ENCODE data around the gene PGLYRP1.

The PGLYRP1 gene

DNA sequence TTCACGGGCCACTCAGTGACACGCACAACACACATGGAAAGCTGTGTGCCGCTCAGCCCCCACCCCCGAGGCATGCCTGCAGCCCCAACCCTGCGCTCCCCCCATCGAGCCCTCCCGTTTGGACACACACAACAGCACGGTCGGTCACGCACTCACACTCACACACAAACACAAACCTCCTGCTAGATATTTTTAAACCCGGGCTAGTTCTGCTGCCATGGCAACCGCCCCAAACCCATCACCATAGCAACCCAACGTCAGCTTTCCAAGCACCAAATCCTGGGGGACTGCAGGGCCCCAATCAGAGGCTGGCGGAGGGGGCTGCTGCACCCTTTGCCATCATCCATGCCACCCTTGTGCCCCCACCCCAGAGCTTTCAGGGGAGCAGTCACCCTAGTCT, 46.7 kb downstream of the PGLYRP1 start:
- TF ChIP-seq, protein P1, sequence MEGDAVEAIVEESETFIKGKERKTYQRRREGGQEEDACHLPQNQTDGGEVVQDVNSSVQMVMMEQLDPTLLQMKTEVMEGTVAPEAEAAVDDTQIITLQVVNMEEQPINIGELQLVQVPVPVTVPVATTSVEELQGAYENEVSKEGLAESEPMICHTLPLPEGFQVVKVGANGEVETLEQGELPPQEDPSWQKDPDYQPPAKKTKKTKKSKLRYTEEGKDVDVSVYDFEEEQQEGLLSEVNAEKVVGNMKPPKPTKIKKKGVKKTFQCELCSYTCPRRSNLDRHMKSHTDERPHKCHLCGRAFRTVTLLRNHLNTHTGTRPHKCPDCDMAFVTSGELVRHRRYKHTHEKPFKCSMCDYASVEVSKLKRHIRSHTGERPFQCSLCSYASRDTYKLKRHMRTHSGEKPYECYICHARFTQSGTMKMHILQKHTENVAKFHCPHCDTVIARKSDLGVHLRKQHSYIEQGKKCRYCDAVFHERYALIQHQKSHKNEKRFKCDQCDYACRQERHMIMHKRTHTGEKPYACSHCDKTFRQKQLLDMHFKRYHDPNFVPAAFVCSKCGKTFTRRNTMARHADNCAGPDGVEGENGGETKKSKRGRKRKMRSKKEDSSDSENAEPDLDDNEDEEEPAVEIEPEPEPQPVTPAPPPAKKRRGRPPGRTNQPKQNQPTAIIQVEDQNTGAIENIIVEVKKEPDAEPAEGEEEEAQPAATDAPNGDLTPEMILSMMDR (conservative IDR thresholded peaks at IDR 0.05; ENCODE audit: low read depth, low read length), result no peak
- DNase-seq (ENCODE audit: low read depth), result peak; percentile 5
- no peak overlapping the region for H3K4me3 ChIP-seq (ENCODE audit: low read depth, low read length)

DNA sequence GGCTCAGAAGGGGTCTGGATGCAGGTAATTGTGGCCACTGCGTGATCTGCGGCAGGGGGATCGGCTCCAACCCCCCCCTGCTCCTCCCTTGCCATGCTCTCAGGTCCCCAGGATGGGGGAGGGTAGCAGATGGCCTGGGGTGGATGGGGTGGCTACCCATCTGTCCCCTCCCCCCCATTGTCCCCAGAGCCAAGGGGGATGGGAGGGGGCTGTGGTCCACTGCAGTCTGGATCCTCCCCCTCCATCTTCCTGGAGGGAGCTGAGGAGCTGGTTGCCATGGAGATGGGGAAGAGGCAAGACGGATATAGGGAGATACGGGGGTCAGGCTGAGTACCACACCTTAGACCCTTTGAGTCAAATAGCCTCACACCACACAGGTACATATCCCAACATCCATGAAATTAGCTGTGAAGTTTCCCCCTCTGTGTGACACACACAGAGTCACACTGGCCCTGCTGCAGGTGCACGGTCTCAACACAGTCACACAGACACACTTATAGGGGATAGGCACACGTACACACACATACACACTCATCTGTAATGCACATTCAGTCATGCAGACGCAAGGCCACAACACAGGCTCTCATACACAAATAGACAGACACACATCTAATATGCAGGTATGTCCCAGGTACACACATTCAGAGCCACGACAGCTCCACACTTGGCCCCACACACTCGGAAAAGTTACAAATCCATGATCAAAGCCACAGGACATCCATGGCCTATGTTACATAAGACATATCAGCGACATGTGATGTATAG, 47.4 kb downstream of the PGLYRP1 start:
- H3K4me3 ChIP-seq (ENCODE audit: low read depth, low read length), result no peak overlapping the region
- DNase-seq (ENCODE audit: low read depth), result no peak
- TF ChIP-seq, protein P1 (conservative IDR thresholded peaks at IDR 0.05; ENCODE audit: low read depth, low read length), result no peak

DNA sequence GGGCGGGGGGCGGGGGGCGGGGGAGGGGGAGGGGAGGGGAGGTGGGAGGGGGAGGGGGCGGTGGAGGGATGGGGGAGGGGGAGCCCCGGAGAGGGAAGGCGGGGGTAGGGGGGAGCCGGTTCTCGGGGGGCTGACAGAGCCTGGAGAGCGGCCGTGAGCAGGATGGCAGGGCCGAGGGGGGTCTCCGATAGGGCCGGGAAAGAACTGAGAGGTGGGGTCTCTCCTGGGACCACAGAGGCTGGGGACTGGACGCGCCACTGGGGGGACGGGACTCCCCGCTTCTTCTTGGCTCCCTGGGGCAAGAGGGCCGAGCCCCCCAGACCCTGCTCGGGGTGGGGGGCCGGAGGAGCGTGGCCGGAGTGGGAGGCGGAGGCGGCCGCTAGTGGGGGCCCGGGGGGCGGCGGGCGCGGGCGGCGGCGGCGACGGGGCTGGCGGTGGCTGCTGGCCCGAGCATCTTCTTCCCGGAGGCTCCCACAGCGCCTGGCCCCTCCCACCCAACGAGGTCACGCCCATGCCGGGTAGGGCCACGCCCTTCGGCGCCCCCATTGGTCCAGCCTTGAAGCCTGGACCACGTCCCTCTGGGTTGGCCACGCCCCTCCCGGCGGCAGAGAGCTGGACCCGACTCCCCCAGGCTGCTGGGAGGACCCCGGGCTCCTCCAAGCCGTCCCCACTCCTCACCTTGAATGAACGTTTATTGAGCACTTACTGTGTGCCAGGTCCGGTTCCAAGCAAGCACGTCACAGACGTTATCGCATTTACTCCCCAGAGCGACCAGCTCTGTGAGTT, 49.1 kb downstream of the PGLYRP1 start, which contains the start of gene NOVA2:
Gene NOVA2, minus strand, starts transcription at position 313 of the 786 bp plus-strand sequence. CDS start 514 bp downstream, outside the sequence.
- H3K4me3 ChIP-seq (ENCODE audit: low read depth, low read length), result no peak within 1 kb of the TSS
- peak; percentile 39 for DNase-seq (ENCODE audit: low read depth)
- TF ChIP-seq, protein P1 (conservative IDR thresholded peaks at IDR 0.05; ENCODE audit: low read depth, low read length), result no peak

DNA sequence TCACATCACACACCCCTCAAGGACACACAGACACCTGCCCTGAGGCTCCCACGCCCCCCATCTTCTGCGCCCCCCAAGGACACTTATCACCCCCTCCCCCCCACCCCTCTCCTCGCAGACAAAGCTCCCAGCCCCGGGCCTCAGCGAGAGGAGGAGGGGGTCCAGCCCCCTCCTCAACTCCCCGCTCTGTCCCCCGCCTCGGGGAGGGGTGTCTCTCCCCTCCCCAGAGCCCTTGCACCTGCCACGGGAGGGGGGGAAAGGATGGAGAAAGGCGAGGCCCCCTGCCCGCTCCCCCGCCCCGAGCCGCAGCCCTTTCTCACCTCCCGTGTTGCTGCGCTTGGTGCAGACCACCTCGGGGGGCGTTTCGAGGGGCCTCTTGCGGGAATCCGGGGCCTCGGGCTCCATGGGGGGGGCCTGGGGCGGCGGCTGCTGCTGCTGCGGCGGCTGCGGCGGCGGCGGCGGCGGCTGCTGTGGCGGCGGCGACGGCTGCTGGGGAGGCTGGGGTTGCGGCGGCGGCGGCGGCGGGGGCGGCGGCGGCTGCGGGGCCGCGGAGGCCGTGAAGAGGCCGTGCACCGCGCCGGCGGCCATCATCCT, 49.8 kb downstream of the PGLYRP1 start:
- no peak for DNase-seq (ENCODE audit: low read depth)
- TF ChIP-seq, protein P1 (conservative IDR thresholded peaks at IDR 0.05; ENCODE audit: low read depth, low read length), result no peak
- H3K4me3 ChIP-seq (ENCODE audit: low read depth, low read length), result no peak overlapping the region

DNA sequence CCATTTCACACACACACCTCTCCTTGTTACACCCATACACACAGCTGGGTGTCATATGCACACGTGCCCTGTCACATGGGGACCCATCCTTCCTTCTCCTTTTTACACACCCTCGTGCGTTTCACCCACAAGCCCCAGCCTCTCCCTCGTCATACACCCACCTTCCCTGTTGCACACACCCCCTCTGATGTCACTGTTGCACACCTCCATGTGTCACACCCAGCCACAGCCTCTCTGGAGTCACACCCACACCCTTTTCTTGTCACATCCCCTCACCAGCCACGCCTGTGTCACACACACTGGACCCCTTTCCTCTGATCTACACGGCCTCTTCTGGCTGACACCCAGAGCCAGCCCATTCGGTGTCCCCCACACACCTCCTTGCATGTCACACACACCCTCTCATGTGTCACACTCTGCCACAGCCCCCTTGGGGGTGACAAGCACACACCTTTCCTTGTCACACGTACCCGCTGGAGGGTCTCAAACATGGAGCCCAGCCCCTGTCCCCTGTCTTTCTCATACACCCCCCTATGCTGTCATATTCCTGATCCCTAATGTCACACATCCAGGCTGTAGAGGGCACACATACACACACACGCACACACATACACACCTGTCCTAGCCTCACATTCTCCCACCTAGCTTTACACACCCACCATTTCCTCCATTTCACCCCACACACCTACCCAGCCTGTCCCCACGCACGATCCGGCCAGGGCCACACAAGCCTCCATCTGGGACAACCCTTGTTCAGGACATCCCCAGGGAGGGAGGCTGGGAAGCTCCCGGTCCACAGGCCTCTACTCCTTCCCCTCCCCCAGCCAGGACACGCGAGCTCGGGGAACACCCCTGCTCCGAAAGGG, 50.5 kb downstream of the PGLYRP1 start:
- no peak overlapping the region for H3K4me3 ChIP-seq (ENCODE audit: low read depth, low read length)
- TF ChIP-seq, protein P1 (conservative IDR thresholded peaks at IDR 0.05; ENCODE audit: low read depth, low read length), result no peak
- DNase-seq (ENCODE audit: low read depth), result no peak

DNA sequence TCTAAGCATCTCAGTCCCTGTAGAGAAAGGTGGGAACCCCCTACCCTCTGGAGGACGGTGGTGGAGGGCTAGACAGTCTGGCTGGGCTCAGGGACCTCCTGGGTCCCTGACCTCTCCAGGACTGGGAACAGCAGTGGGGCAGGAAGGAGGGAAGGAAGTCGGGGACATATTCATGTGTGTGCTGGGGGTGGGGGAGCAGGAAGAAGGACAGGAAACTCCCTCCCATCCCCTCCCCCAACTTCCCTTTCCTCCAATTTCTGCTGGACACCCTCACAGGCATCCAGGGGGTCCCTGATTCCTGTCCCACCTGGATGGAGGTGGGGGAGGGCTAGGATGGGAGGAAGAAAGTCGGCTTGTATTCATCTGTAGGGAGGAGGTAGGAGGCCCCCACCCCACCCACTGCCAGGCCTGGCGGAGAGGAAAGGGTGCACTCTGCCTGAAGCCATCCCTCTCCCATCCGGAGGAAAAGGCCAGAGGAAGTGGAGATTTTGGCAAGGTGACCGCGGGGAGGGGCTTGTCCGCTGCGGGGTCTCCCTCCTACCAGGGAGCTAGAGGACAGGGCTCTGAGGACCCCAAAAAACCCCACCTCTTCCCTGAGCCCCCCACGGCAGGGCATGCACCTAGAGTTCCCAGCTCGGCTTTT, 51.5 kb downstream of the PGLYRP1 start:
- TF ChIP-seq, protein P1 (conservative IDR thresholded peaks at IDR 0.05; ENCODE audit: low read depth, low read length), result no peak
- no peak for DNase-seq (ENCODE audit: low read depth)
- H3K4me3 ChIP-seq (ENCODE audit: low read depth, low read length), result no peak overlapping the region

Measured in choroid plexus epithelial cell (primary cell).